GM12864 (cell line): ENCODE measurements around the gene RACGAP1.
"Not testable (repeated sequence)": the region's sequence is repeated elsewhere in the genome, so short reads cannot be mapped to it uniquely, and the experiment has no call there.

ENCODE experiments used
- DNase-seq: peaks from one replicate; pipeline ENCODE4 v3.0.0-alpha.2; 2011; ENCODE audit warnings: low read depth
- H3K4me3 ChIP-seq: 2 replicates; pipeline ENCODE4 v1.5.1; 2011; ENCODE audit warnings: mild to moderate bottlenecking, low read depth, low read length, control low read depth
- CTCF ChIP-seq: IDR thresholded peaks from 2 replicates; pipeline ENCODE4 v1.5.1; 2011; ENCODE audit warnings: low read depth, mild to moderate bottlenecking, moderate library complexity, low read length, control low read depth, inconsistent platforms; ENCODE audit errors: missing control alignments

The RACGAP1 gene

GRCh38 chr12:49987625-49988303, 37.5 kb downstream of the RACGAP1 start:
- no peak for TF ChIP-seq CTCF
- no peak for DNase-seq
- H3K4me3 ChIP-seq = no peak overlapping the region

- not testable (repeated sequence) for DNase-seq
Observed at GRCh38 chr12:49986476-49986875, 38.8 kb downstream of the RACGAP1 start.

GRCh38 chr12:49985981-49986380, 39.3 kb downstream of the RACGAP1 start:
- TF ChIP-seq CTCF = no peak
- H3K4me3 ChIP-seq = no peak overlapping the region

More at GRCh38 chr12:49986476-49986875, 38.8 kb downstream of the RACGAP1 start:
- H3K4me3 ChIP-seq = not testable (repeated sequence)

GRCh38 chr12:49984476-49985359, 40.6 kb downstream of the RACGAP1 start:
- TF ChIP-seq CTCF = no peak
- no peak for DNase-seq
- no peak overlapping the region for H3K4me3 ChIP-seq

More at GRCh38 chr12:49985981-49986380, 39.3 kb downstream of the RACGAP1 start:
- no peak for DNase-seq

- DNase-seq = no peak
- no peak overlapping the region for H3K4me3 ChIP-seq
- TF ChIP-seq CTCF = no peak
Observed at GRCh38 chr12:49983892-49984291, 41.4 kb downstream of the RACGAP1 start.

GRCh38 chr12:49982246-49983087, 42.8 kb downstream of the RACGAP1 start:
- no peak overlapping the region for H3K4me3 ChIP-seq
- DNase-seq = no peak
- TF ChIP-seq CTCF = no peak
